ENCODE results near the gene XYLT1.

The XYLT1 gene

DNA sequence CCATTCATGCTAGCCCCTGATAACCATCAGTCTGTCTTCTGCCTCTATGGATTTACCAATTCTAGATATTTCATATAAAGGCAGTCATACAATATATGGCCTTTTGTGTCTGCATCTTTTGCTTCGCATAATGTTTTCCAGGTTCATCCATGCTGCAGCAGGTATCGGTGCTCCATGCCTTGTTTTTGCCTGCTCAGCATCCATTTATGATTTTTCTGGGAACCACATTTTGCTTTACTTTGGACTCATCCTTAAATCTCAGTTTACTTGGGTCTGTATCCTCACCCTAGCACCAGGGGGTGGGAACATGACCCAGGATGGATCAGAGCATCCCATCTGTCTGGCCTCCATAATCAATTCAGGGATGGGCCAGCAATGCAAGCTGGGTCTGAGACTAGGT, 325.7 kb downstream of the XYLT1 start:
- DNase-seq (ENCODE audit: low read depth in 2 of 2) = no peak

DNA sequence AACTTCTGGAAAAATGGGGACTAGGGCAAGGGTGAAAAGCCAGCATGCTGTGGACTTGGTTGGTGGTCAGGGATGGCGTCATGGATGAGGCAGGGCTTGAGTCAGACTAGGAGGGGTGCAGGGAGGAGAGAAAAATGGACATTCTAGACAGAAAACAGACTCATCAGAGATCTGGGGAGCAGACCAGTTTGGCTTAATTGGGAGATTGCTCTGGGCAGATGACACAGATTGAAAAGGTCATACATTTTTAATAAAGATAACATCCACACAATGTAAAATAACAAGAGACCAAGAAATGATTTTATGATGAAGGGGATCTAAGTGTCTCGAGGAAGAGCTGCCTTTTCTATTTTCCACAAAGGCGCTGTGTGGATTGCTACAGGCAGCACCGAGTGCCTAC, 326.3 kb downstream of the XYLT1 start:
- no peak for DNase-seq (ENCODE audit: low read depth in 2 of 2)

DNA sequence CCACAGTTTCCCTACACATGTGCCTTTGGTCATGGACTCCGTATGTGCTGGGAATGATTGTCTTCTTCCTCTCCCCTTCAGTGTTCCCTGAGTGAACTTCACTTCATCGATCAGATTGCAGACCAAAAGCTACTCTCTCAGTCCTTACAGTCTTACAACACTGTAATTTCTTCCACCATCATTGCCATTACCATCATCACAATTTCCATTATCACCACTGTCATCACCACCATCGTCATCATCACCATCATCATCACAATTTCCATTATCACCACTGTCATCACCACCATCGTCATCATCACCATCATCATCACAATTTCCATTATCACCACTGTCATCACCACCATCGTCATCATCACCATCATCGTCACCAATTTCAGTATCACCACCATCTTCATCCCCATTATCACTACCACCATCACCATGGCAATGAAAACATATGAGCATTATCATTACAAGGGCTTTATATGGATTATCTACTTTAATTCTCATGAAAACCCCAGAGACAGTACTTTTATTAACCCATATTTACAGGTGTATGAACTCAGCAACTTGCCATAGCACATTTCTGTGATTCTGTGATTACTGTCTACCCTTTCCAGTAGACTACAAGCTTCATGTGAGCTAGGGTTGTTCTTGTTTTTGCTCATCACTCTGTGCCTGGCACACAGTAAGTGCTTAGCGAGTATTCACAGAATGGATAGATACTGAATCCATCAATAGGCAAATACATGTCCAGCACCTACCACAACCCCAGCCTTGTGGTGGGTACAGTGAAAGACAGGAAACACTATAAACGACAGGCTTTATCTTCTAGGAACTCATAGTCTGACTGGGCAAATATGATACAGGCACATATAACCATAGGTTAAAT, 327.0 kb downstream of the XYLT1 start:
- no peak for DNase-seq (ENCODE audit: low read depth in 2 of 2)

DNA sequence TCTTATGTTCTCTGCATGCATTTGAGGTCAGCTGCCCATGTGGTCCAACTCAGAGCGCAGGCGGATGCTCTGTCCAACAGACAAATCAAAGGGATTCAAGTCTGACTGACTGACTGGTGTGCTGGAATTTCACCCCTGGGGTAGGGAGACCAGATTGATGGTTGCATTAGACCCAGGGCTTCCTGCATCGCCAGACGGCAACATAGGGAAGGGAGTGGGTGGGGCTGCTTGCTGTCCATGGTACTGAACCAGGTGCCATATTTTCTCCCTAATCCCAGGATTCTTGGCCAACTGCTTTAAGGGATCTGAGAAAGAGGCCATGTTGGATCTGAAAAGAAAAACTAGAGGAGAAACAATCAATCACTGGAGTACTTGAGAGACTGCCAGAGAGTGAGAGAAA, 332.0 kb downstream of the XYLT1 start:
- no peak for DNase-seq (ENCODE audit: low read depth in 2 of 2)

DNA sequence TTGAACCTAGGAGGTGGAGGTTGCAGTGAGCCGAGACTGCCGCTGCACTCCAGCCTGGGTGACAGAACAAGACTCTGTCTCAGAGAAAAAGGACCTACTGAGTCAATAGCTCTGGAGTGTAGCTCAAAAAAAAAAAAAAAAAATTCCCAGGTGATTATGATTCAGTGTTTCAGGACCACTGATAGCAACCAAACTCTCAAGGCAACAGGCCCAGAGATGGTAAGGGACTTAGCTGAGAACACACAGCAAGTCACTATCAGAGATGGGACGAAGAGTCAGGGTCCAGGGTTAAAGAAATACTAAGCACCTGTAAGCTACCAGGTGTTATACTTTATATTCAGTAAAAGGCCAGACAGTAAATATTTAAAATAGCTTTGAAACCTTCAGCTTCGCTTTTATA, 335.3 kb downstream of the XYLT1 start:
- no peak for DNase-seq (ENCODE audit: low read depth in 2 of 2)

DNA sequence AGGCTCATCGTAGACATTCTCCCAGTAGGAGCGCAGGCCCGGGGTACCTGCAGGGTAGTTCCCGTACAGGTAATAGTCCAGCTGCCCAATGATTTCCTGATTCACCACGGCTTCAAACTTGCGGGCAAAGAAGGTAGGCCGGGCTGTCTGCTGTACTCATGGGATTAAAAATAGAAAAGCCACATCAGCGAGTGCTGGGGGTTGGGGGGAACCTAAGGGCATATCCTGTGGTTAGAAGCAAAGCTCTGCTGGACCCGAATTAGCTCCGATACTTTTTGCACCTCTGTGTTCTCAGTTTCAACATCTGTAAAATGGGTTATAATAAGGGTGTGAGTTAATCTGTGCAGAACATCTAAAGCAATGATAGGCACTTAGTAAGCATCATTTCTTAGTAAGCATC, 336.2 kb downstream of the XYLT1 start:
- DNase-seq (ENCODE audit: low read depth in 2 of 2) = no peak

DNA sequence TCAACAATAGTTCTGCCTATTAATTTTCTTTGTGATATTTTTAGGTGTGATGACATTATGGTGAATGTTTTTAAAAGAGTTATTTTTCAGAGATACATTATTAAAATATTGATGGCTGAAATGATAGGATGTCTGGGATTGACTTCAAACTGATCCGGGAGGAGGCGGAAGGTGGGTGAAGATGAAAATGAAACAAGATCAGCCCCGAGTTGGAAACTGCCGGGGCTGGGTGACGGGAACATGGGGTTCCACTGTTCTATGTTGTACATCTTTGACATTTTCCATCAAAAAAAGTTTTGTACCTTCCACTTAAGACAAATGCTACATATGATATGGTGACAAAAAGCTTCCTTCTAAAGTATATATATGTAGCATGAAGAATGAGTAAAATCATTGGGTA, 336.9 kb downstream of the XYLT1 start:
- DNase-seq (ENCODE audit: low read depth in 2 of 2) = no peak

DNA sequence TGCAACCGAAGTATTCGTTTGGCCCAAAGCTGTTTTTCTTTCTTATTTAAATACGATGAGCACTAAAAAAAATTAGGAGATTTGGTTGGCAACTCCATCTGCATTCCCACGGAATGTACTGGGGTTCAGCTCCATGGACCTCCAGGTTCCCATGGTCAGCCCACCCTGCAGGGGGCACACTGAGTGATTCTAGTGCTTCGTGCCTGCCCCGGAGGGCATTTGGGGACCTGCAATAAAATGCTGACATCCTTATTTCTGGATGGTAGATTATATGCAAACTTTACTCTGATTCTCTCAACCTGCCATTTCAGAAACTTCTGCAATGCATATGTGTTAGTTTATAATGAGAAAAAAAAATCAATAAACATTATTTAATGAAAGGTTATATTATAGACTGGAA, 339.4 kb downstream of the XYLT1 start:
- DNase-seq (ENCODE audit: low read depth in 2 of 2) = no peak

DNA sequence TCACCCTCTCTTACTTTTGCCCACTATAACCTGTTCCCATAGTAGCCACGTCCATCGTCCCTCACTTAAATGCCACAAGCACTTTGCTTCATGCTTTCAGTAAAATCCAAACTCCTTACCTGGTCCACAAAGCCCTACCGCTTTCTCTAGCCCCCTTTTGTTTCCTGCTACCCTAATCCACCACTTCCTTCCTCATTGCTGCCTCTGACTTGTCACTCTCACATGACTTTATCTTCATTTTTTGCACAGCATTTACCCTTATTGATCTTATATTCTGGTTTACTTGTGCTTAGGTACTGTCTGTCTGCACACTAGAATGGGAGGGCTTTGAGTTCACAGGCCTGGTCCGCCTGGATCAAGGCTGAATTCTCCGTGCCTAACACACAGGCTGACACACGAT, 340.0 kb downstream of the XYLT1 start:
- DNase-seq (ENCODE audit: low read depth in 2 of 2) = no peak

DNA sequence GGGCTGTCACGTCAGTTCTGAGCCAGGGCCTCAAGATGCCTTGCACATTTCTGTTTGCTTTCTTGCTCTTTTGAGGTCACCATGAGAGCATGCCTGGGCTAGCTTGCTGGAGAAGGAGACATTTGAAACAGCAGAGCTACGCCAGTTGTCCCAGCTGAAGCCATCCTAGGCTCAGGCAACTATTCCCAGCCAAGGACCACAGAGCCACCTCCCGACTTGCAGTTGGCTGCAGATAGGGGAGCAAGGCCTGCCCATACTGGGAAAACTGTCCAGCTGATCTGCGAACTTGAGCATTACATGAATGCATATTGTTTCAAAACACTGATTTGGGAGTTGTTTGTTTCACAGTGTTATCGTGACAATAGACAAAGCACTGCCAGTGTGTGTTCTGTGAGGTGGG, 340.8 kb downstream of the XYLT1 start:
- no peak for DNase-seq (ENCODE audit: low read depth in 2 of 2)

DNA sequence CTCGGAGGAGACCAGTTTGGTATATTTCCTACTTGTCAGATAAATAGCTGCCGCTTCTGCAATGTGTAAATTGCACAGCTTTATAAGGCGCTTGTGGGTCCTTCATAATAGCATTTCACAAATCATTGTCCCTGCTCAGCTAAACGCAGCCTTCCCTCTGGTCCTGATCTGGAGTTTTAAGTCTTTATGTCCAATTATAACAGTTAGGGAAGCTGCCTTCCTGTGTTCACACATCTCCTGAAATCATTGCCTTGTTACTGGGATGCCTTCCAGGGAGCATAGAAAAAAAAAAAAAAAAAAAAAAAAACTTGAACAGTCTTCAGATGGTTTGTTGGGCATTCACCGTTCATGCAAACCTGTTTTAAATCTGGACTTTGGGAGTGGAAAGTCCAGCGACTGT, 342.0 kb downstream of the XYLT1 start:
- DNase-seq (ENCODE audit: low read depth in 2 of 2) = no peak

DNA sequence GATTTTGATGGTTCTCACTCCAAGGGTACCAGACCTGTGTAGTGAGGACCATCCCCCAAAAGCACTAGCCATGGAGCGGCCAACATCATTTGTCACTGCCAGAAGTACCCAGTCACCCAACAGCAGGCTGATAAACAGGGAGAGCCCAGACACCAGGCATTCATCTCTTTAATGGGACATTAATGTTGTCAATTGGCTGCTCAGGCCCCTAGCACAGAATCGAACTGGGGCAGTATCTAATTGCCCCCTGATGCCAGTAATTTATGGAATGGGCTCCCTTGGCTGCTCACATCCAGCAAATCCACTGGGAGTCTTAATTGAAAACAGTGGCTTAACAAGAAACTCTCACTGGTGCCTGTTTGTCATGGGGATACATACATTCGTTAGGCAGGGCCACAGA, 344.6 kb downstream of the XYLT1 start:
- DNase-seq (ENCODE audit: low read depth in 2 of 2) = no peak

DNA sequence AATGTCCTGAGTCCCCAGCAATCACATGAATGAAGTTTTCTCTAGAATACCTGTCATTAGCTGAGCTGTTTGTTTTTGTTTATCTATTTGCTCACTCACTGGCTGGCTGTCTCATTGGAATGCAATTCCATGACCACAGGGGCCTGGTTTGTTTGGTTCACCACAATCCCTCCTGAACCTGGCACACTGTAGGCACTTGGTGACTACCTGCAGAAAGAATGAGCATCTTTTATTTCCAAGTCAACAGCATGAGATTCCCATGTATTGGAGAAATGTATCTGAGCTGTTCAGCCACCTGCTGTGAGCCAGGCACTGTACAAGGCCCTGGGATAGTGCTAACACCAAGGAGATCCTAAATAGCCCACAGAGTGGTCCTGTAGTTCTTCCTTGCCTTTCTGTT, 345.1 kb downstream of the XYLT1 start:
- DNase-seq (ENCODE audit: low read depth in 2 of 2) = no peak

DNA sequence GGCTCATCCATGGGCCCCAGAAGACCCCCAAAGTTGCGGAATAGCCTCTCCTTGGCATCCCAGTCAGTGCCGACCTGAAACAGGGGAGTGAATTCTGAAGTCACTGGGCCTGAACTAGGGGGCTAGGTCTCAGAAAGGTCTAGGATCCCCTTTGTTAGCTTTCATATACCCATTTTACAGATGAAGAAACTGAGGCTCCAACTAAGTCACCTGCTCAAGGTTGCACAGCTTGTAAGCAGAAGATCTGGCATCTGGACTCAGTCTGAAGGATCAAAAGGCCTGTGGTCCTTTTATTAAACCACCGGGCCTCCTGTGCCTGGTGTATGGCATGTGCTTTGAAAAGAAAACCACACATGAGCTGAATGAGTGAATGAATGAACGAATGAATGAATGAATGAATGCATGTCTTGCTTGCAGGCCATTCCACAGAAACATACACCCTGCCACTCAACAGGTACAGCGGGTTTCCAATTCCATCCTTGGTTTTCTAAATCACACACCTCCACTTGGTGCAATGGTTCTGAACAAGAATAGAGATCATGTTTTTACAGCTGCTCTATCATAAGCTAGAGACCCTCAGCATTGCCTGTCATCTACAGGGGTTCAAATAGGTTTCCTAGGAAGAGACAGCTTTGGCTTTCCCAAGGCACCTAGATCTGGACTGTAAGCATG, 352.7 kb downstream of the XYLT1 start:
- DNase-seq (ENCODE audit: low read depth in 2 of 2) = no peak

DNA sequence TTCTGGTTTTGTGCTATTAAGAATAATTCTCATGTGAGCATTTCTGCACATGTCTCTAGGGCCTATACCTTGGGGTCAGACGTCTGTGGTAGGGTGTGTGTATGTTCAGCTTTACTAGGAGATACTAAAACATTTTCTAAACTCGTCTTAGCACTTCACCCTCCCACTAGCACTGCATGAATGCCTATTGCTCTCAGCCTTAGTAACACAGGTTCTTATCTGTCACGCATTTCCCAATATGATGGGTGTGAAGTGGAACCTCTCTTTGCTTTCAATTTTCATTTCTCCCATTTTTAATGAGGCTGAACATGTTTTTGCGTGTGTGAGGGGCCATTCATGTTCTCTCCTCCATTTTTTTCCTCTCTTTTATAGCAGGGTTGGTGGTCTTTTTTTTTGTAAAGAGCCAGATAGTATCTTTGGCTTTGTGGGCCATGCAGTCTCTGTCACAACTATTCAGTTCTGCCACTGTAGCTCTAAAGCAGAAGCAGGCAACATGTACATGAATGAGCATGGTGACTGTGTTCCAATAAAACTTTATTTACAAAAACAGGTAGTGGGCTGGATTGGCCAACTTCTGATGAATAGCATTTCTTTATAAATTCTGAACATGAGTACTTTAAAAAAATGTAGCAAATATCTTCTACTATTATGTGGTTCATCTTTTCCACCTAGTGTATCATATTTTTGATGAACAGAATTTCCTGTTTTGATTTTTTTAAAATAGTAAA, 354.0 kb downstream of the XYLT1 start:
- DNase-seq (ENCODE audit: low read depth in 2 of 2) = no peak

DNA sequence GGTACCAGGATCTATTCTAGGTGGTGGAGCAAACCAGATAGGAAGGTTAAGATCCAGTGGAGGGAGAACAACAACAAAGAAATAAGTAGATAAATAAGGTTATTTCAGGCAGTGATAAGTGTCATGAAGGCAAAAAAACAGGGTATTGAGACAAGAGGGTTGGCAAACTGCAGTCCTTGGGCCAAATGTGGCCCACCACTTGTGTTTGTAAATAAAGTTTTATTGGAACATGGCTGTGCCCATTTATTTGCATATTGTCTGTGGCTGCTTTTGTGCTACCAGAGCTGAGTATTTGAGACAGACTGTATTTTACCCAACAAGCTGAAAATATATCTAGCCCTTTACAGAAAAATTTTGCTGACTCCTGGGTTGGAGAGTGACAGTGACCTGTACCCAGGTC, 361.3 kb downstream of the XYLT1 start:
- DNase-seq (ENCODE audit: low read depth in 2 of 2) = no peak

DNA sequence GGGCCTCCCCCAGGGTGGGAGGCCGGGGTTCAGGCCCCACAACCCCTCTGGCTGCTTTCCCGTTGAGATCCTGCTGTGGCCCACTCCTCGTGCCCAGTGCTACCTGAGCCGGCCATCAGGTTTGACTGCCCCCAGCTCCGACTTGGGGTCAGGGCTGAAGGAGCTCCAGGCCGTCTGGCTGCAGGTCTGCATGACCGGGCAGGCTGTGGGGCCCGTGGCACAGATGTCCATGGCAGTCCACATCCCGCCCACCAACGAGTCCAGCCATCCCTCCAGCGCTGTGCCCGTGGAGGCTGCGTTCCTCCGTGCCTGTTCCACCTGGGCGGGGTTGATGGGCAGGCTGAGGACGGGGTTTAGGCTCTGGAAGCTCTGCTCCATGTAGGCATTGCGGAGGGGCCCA, 362.2 kb downstream of the XYLT1 start:
- no peak for DNase-seq (ENCODE audit: low read depth in 2 of 2)

DNA sequence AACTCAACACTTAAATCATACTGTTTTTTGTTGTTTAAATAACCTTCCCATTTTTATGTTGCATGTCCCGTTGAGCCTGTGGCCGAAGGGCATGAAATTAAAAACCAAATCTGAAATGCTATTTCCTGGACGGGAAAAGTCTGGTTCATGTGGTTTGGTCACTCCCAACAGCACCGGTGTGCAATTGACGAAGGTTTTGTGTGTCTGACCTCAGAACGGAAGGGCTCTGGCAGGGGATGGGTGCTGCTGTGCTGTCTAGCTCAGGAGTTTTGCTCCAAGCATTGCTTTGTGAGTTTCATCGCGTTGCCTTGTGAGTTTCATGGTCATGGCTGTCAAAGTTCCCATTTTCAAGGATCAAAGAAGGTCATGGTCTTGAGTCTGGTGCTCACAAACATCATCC, 363.3 kb downstream of the XYLT1 start:
- DNase-seq (ENCODE audit: low read depth in 2 of 2) = no peak

DNA sequence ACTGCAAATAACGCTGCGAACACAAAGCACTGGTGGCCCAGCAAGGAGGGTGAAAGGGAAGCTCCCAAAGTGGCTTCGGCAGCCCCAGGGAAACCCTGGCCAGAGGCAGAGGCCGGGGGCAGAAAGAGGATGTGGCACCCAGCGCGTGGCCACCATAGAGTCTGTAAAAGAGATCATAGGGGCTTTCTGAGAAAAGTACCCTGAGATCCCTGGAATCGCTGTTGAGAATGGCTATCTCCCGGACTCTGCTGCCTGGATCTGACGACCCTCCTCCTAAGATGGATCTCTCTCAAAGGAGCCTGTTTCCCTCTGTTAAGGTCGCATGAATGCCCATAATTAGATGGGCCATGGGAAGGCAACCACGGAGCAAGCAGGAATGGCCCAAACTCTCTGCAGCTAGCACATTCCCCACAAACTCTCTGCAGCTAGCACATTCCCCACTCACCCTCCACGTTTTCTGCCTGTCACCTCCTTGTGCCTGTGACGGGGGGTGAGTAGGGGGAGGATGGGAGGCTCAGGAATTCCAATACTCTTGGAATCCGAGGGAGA, 364.4 kb downstream of the XYLT1 start:
- DNase-seq (ENCODE audit: low read depth in 2 of 2) = no peak

DNA sequence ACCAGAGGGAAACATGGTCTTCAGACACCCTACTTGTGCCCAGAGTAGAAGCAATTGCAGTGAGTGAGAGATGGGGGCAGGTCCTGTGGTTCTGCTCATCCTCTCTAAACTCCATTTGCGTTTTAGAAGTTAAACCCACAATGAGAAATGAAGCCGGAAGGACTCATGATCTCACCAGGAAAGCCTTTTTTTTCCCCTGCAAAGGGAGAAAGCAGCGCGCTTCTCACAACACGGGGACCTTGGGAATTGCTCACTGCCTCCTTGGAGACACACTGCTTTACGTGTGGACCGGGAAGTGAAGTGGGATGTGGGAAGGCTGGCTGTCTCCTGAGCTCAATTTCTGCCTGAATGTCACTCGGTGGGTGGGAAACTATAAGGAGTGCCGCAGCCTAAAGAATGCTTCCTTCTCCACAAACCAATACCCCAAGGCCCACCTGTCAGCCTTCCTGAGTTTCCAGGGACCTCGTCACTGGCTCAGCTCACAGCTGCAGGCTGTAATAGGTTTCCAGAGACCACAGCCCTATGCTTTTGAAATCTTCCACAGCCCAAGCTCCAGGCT, 365.4 kb downstream of the XYLT1 start:
- no peak for DNase-seq (ENCODE audit: low read depth in 2 of 2)

DNA sequence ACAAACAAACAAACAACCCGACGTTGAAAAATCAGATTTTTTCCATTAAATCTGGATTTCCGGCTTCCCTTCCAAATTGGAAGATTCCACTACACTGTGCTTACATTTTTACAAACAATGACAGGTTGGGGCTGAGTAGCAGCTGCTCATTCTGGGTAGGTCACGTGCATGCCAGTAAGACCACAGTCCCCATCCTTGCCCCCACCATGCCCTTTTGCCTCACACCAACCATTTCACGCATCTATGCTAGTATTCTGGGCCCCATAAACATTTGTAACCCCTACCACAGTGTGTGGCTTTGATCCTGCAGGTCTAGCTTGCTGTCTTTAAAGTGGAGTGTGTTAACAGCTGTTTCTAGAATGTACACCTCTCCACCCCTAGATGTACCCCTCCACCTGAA, 366.1 kb downstream of the XYLT1 start:
- no peak for DNase-seq (ENCODE audit: low read depth in 2 of 2)

DNA sequence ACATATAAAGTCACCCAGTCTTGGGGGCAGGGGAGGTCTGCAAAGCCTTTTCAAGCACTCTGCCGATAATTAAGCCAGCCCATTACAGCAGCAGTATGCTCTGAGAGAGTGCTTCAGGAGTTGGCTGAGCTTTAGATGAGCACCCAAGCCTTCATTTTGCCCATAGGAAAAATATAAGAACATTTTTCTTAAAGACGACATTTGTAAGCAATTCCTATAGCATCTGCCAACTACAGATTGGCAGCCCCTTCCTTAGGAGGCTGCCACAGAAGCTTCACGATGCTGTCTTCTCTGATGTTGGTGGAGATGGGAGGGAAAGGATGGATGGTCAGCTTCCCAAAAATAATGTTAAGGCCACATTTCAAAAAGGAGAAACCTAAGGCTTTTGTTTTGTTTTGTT, 367.5 kb downstream of the XYLT1 start:
- DNase-seq (ENCODE audit: low read depth in 2 of 2) = no peak
